HepG2 (cell line): Measurements from ENCODE around the gene BET1L. TPM values are rescaled to one million over a fixed set of nuclear protein-coding genes. Genes with fewer than 3 reads are reported as not detected.
A peak's percentile ranks its signal among the peaks of the same experiment; 100 is the strongest.

ENCODE experiments used
- AGO2 ChIP-seq: fragments of 200-400 bp; formaldehyde crosslinking; optimal IDR thresholded peaks from 2 replicates; pipeline ENCODE3; 2017; ENCODE audit warnings: mild to moderate bottlenecking, low read depth, low read length, moderate library complexity
- BRD4 ChIP-seq: sonication (generic); formaldehyde crosslinking; IDR thresholded peaks from 2 replicates; pipeline ENCODE4 v1.4.0; 2020; ENCODE audit warnings: missing genetic modification reagents
- CENPX ChIP-seq: sonication (generic); formaldehyde crosslinking; IDR thresholded peaks from 2 replicates; pipeline ENCODE4 v1.9.0; 2021; ENCODE audit warnings: mild to moderate bottlenecking, missing genetic modification reagents, moderate library complexity
- FOXJ3 ChIP-seq: sonication (generic); formaldehyde crosslinking; IDR thresholded peaks from 2 replicates; pipeline ENCODE4 v1.4.0; 2020; ENCODE audit warnings: missing genetic modification reagents, mild to moderate bottlenecking, borderline replicate concordance
- HOXD1 ChIP-seq: sonication (generic); formaldehyde crosslinking; IDR thresholded peaks from 2 replicates; pipeline ENCODE4 v1.5.0; 2020; ENCODE audit warnings: missing genetic modification reagents
- IRF2 ChIP-seq: IDR thresholded peaks from 2 replicates; pipeline ENCODE4 v1.6.1; 2018; ENCODE audit warnings: missing genetic modification reagents, missing compliant biosample characterization
- KDM4B ChIP-seq: sonication (generic); formaldehyde crosslinking; IDR thresholded peaks from 2 replicates; pipeline ENCODE4 v1.4.0; 2020; ENCODE audit warnings: missing genetic modification reagents
- KLF12 ChIP-seq: sonication (generic); formaldehyde crosslinking; IDR thresholded peaks from 2 replicates; pipeline ENCODE4 v1.4.0; 2020; ENCODE audit warnings: missing genetic modification reagents, borderline replicate concordance
- RBM22 ChIP-seq: fragments of 200-400 bp; formaldehyde crosslinking; optimal IDR thresholded peaks from 2 replicates; pipeline ENCODE3; 2017; ENCODE audit warnings: mild to moderate bottlenecking, low read length, moderate library complexity
- RFXAP ChIP-seq: sonication (generic); formaldehyde crosslinking; IDR thresholded peaks from 2 replicates; pipeline ENCODE4 v1.4.0; 2020; ENCODE audit warnings: missing genetic modification reagents, borderline replicate concordance
- SAP130 ChIP-seq: IDR thresholded peaks from 2 replicates; pipeline ENCODE4 v1.6.1; 2016; ENCODE audit warnings: low read depth
- SNAI1 ChIP-seq: sonication (generic); formaldehyde crosslinking; IDR thresholded peaks from 2 replicates; pipeline ENCODE4 v1.5.0; 2020; ENCODE audit warnings: mild to moderate bottlenecking, missing genetic modification reagents, borderline replicate concordance
- SPEN ChIP-seq: sonication (generic); formaldehyde crosslinking; IDR thresholded peaks from 2 replicates; pipeline ENCODE4 v1.5.1; 2020; ENCODE audit warnings: low read depth, mild to moderate bottlenecking, missing genetic modification reagents
- ZNF136 ChIP-seq: sonication (generic); formaldehyde crosslinking; IDR thresholded peaks from 2 replicates; pipeline ENCODE4 v1.8.1; 2022; ENCODE audit warnings: low read depth, mild to moderate bottlenecking, moderate library complexity, missing genetic modification reagents
- ZNF616 ChIP-seq: sonication (generic); formaldehyde crosslinking; IDR thresholded peaks from 2 replicates; pipeline ENCODE4 v1.5.0; 2020; ENCODE audit warnings: low read depth, mild to moderate bottlenecking, missing genetic modification reagents
- ZNF883 ChIP-seq: sonication (generic); formaldehyde crosslinking; IDR thresholded peaks from 2 replicates; pipeline ENCODE4 v1.5.1; 2020; ENCODE audit warnings: mild to moderate bottlenecking, missing genetic modification reagents; ENCODE audit errors: not compliant biosample characterization
- polyA plus RNA-seq, 8 experiments: library from polyadenylated mRNA; depleted of rRNA in 3 of 8; stranded (reverse) in 7 of 8; unstranded in 1 of 8; fragments of >200 nt; fragmentation: Illumina TruSeq in 4 of 8; extraction: Trizol in 4 of 8; gene quantifications; 2 replicates each; pipeline versions ENCODE4 v1.2.1 to v1.2.3, GENCODE V29; 2011 to 2016; ENCODE audit warnings: low read depth in 4 of 8, missing spikeins in 1 of 8, mixed read lengths in 1 of 8; ENCODE audit not compliant: insufficient read depth in 1 of 8
- total RNA-seq, 5 experiments: library from RNA; depleted of rRNA; stranded (reverse); fragments of >200 nt; fragmentation: Illumina TruSeq; extraction: Trizol; gene quantifications; 2 replicates each; pipeline ENCODE4 v1.2.3, GENCODE V29; 2016; ENCODE audit warnings: low read depth in 1 of 5
- TF ChIP-seq, protein P1 (sequence below): sonication (generic); formaldehyde crosslinking; IDR thresholded peaks from 2 replicates; pipeline ENCODE4 v1.9.0; 2021; ENCODE audit warnings: mild to moderate bottlenecking, missing genetic modification reagents
- TF ChIP-seq, protein P2 (sequence below): sonication (generic); formaldehyde crosslinking; conservative IDR thresholded peaks from 2 replicates; pipeline ENCODE4 v1.4.0; 2020; ENCODE audit warnings: missing genetic modification reagents
- TF ChIP-seq, protein P3 (sequence below): sonication (generic); formaldehyde crosslinking; IDR thresholded peaks from 2 replicates; pipeline ENCODE4 v1.8.1; 2023; ENCODE audit warnings: mild to moderate bottlenecking, missing genetic modification reagents

BET1L gene
- total and polyA plus RNA-seq, 2 of the 13 experiments (the other 11 are each of a cell fraction or from before 2014, with no cell fraction given) = 26.2 to 59.6 TPM

DNA sequence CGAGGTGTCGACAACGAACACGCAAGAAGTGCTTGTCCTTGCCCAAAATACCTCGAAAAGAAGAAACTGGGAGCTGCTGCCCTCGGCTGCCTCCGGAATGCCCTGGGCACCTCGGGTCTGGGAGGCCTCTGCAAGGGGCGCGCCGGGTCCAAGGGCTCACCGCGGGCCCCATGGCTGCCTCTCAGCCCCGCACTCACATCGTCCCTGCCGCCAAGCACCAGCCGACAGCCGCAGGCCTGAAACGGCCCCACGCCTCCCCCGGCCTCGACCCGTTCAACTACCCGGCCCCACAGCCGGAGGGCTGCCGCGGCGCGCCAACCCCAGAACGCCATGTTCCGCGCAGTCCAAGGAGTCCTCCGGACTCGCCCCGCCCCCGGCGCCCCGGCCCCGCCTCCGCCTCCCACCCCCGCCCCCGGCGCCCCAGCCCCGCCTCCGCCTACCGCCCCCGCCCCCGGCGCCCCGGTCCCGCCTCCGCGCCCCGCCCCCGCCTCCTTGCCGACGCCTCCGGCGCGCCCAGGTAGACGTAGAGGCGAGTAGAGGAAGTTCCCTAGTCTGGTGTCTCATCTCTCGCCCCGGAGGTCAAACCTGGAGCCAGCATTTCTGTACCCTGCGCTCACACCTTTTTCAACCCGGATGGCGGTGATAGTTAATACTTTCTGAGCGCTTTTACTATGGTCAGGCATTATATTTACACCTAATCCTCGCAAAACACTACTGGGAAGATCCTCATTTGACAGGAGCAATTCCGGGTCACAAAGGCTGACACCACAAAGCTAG lies 29.0 kb upstream of the BET1L start, which contains the start of gene SIRT3 (continued):
- TF ChIP-seq, protein P1, sequence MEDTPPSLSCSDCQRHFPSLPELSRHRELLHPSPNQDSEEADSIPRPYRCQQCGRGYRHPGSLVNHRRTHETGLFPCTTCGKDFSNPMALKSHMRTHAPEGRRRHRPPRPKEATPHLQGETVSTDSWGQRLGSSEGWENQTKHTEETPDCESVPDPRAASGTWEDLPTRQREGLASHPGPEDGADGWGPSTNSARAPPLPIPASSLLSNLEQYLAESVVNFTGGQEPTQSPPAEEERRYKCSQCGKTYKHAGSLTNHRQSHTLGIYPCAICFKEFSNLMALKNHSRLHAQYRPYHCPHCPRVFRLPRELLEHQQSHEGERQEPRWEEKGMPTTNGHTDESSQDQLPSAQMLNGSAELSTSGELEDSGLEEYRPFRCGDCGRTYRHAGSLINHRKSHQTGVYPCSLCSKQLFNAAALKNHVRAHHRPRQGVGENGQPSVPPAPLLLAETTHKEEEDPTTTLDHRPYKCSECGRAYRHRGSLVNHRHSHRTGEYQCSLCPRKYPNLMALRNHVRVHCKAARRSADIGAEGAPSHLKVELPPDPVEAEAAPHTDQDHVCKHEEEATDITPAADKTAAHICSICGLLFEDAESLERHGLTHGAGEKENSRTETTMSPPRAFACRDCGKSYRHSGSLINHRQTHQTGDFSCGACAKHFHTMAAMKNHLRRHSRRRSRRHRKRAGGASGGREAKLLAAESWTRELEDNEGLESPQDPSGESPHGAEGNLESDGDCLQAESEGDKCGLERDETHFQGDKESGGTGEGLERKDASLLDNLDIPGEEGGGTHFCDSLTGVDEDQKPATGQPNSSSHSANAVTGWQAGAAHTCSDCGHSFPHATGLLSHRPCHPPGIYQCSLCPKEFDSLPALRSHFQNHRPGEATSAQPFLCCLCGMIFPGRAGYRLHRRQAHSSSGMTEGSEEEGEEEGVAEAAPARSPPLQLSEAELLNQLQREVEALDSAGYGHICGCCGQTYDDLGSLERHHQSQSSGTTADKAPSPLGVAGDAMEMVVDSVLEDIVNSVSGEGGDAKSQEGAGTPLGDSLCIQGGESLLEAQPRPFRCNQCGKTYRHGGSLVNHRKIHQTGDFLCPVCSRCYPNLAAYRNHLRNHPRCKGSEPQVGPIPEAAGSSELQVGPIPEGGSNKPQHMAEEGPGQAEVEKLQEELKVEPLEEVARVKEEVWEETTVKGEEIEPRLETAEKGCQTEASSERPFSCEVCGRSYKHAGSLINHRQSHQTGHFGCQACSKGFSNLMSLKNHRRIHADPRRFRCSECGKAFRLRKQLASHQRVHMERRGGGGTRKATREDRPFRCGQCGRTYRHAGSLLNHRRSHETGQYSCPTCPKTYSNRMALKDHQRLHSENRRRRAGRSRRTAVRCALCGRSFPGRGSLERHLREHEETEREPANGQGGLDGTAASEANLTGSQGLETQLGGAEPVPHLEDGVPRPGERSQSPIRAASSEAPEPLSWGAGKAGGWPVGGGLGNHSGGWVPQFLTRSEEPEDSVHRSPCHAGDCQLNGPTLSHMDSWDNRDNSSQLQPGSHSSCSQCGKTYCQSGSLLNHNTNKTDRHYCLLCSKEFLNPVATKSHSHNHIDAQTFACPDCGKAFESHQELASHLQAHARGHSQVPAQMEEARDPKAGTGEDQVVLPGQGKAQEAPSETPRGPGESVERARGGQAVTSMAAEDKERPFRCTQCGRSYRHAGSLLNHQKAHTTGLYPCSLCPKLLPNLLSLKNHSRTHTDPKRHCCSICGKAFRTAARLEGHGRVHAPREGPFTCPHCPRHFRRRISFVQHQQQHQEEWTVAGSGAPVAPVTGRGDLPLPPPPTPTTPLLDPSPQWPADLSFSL (CRISPR knock-in tag) = 0 out of 2 replicates have a peak, but pooled peaks have one; percentile 39
- TF ChIP-seq KLF12 (CRISPR knock-in tag) (0 out of 2 replicates have a peak, but pooled peaks have one; percentile 45), ZNF136 (no peak), SPEN (CRISPR knock-in tag) (peak; percentile 59), HOXD1 (0 out of 2 replicates have a peak, but pooled peaks have one; percentile 49), CENPX (CRISPR knock-in tag) (no peak), BRD4 (CRISPR knock-in tag) (peak; percentile 76; the same call in 1 of the 2 replicates), ZNF616 (peak; percentile 80; the same call in 1 of the 2 replicates), SAP130 (CRISPR knock-in tag) (peak; percentile 21; the same call in 1 of the 2 replicates), AGO2 (peak; percentile 51), KDM4B (0 out of 2 replicates have a peak, but pooled peaks have one; percentile 23), RFXAP (peak; percentile 51; the same call in 1 of the 2 replicates), IRF2 (CRISPR knock-in tag) (no peak), SNAI1 (peak; percentile 59; the same call in 1 of the 2 replicates), ZNF883 (CRISPR knock-in tag) (no peak), RBM22 (no peak), FOXJ3 (CRISPR knock-in tag) (no peak)
- TF ChIP-seq, protein P2, sequence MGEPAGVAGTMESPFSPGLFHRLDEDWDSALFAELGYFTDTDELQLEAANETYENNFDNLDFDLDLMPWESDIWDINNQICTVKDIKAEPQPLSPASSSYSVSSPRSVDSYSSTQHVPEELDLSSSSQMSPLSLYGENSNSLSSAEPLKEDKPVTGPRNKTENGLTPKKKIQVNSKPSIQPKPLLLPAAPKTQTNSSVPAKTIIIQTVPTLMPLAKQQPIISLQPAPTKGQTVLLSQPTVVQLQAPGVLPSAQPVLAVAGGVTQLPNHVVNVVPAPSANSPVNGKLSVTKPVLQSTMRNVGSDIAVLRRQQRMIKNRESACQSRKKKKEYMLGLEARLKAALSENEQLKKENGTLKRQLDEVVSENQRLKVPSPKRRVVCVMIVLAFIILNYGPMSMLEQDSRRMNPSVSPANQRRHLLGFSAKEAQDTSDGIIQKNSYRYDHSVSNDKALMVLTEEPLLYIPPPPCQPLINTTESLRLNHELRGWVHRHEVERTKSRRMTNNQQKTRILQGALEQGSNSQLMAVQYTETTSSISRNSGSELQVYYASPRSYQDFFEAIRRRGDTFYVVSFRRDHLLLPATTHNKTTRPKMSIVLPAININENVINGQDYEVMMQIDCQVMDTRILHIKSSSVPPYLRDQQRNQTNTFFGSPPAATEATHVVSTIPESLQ (CRISPR knock-in tag) = peak; percentile 23; the same call in 1 of the 2 replicates
- TF ChIP-seq, protein P3, sequence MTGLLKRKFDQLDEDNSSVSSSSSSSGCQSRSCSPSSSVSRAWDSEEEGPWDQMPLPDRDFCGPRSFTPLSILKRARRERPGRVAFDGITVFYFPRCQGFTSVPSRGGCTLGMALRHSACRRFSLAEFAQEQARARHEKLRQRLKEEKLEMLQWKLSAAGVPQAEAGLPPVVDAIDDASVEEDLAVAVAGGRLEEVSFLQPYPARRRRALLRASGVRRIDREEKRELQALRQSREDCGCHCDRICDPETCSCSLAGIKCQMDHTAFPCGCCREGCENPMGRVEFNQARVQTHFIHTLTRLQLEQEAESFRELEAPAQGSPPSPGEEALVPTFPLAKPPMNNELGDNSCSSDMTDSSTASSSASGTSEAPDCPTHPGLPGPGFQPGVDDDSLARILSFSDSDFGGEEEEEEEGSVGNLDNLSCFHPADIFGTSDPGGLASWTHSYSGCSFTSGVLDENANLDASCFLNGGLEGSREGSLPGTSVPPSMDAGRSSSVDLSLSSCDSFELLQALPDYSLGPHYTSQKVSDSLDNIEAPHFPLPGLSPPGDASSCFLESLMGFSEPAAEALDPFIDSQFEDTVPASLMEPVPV (CRISPR knock-in tag) = peak; percentile 76; the same call in 1 of the 2 replicates
